PC-9 (cell line): ENCODE data around the gene FAM184A.

Experiments
- EZH2 ChIP-seq: fragments of 200-600 bp; sonication (generic); IDR thresholded peaks from 2 replicates; pipeline ENCODE4 v1.8.0; 2017; ENCODE audit warnings: antibody characterized with exemption, low read depth
- TF ChIP-seq, protein P1 (sequence below): fragments of 200-600 bp; sonication (generic); conservative IDR thresholded peaks from 2 replicates; pipeline ENCODE4 v1.6.1; 2017; ENCODE audit warnings: mixed run types, antibody characterized with exemption, mild to moderate bottlenecking, moderate library complexity

DNA sequence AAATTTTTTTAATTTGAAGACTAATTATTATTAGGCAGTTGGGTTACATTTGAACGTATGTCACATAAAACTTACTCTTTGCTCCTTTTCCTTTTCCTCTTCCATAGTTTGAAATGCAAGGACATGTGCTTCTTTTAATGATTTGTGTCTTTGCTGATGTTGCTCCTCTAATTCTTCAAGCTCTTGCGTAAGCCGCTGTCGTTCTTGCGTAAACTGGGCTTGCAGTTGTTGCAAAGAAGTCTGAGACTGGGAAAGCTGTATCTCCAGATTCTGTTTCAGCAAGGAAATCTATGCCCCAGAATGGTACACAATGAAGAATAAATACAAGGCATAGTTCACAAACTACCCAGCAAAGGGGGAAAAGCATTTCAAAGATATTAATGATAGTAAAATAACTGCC is 98.4 kb downstream of the FAM184A start:
- TF ChIP-seq EZH2: no peak
- TF ChIP-seq, protein P1, sequence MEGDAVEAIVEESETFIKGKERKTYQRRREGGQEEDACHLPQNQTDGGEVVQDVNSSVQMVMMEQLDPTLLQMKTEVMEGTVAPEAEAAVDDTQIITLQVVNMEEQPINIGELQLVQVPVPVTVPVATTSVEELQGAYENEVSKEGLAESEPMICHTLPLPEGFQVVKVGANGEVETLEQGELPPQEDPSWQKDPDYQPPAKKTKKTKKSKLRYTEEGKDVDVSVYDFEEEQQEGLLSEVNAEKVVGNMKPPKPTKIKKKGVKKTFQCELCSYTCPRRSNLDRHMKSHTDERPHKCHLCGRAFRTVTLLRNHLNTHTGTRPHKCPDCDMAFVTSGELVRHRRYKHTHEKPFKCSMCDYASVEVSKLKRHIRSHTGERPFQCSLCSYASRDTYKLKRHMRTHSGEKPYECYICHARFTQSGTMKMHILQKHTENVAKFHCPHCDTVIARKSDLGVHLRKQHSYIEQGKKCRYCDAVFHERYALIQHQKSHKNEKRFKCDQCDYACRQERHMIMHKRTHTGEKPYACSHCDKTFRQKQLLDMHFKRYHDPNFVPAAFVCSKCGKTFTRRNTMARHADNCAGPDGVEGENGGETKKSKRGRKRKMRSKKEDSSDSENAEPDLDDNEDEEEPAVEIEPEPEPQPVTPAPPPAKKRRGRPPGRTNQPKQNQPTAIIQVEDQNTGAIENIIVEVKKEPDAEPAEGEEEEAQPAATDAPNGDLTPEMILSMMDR: no peak
